Measurements from ENCODE around the gene BABAM2. TPM values are rescaled to one million over a fixed set of nuclear protein-coding genes. Genes with fewer than 3 reads are reported as not detected.

BABAM2 gene
- total and polyA plus RNA-seq, 9 of the 15 experiments (the other 6 are each of a cell fraction or from before 2014, with no cell fraction given): 10.9 to 37.4 (median 25.6) TPM

DNA sequence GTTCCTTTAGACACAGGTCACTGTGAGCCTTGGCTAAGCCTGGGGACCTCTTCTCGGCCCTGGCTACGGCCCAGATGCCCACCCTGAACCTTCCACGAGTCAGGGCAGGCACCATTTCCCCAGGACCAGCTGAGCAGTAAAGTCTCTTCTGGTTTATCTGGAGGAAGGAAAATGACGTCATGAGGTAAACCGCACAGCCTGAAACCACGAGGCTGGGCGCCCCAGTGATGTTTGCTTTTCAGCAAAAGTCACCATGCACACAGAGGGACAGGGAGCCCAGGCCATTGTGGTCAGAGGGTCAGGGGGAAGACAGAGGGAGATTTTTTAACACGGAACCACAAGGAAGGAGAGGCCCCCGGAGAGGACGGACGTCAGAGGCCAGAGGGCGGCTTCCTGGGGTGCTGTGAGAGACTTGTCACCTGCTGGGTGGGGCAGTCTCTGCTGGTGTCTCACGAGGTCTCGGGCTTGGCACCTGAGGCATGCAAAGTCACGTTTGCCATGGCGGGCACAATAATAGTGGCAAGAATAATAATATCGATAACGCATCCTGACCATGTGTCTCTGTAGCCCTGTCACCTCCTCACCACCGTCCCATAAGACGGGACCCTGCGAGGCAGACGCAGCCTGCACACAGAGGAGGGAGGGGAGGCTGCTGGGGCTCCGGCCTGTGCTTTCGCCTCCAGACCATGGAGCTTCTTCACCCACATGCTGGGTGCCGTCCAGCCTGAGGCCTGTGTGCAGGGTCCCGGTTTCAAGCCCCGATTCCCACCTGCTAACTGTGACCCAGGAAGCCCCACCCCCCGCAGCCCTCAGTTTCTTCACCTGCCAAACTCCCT, 468.9 kb downstream of the BABAM2 start (continued):
- TF ChIP-seq NBN (IDR thresholded peaks at IDR 0.05; ENCODE audit: low read depth): peak; percentile 90
- TF ChIP-seq PHF8 (IDR thresholded peaks at IDR 0.05; ENCODE audit: borderline replicate concordance, low read length): peak; percentile 21; the same call in 1 of the 2 replicates
- no peak for TF ChIP-seq CHAMP1 (IDR thresholded peaks at IDR 0.05)
- no peak for TF ChIP-seq HMG20B (CRISPR knock-in tag; IDR thresholded peaks at IDR 0.05)
- TF ChIP-seq CCNT2 (IDR thresholded peaks at IDR 0.05; ENCODE audit: borderline replicate concordance, extremely low read depth, insufficient read length, low read depth, low read length): peak; percentile 55
- peak; percentile 77 for TF ChIP-seq TARDBP (IDR thresholded peaks at IDR 0.05)
- peak; percentile 44; the same call in 1 of the 2 replicates for TF ChIP-seq RUNX1 (IDR thresholded peaks at IDR 0.05; ENCODE audit: low read depth)
- no peak for TF ChIP-seq SIX5 (IDR thresholded peaks at IDR 0.05; ENCODE audit: borderline replicate concordance in 1 of 2, insufficient read depth in 1 of 2, low read depth in 1 of 2, low read length in 2 of 2)
- TF ChIP-seq ZFP36 (IDR thresholded peaks at IDR 0.05; ENCODE audit: low read depth, low read length, partially characterized antibody): peak; percentile 27
- TF ChIP-seq, protein P1, sequence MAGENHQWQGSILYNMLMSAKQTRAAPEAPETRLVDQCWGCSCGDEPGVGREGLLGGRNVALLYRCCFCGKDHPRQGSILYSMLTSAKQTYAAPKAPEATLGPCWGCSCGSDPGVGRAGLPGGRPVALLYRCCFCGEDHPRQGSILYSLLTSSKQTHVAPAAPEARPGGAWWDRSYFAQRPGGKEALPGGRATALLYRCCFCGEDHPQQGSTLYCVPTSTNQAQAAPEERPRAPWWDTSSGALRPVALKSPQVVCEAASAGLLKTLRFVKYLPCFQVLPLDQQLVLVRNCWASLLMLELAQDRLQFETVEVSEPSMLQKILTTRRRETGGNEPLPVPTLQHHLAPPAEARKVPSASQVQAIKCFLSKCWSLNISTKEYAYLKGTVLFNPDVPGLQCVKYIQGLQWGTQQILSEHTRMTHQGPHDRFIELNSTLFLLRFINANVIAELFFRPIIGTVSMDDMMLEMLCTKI (IDR thresholded peaks at IDR 0.05; ENCODE audit: partially characterized antibody): no peak
- TF ChIP-seq, protein P2, sequence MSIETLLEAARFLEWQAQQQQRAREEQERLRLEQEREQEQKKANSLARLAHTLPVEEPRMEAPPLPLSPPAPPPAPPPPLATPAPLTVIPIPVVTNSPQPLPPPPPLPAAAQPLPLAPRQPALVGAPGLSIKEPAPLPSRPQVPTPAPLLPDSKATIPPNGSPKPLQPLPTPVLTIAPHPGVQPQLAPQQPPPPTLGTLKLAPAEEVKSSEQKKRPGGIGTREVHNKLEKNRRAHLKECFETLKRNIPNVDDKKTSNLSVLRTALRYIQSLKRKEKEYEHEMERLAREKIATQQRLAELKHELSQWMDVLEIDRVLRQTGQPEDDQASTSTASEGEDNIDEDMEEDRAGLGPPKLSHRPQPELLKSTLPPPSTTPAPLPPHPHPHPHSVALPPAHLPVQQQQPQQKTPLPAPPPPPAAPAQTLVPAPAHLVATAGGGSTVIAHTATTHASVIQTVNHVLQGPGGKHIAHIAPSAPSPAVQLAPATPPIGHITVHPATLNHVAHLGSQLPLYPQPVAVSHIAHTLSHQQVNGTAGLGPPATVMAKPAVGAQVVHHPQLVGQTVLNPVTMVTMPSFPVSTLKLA (conservative IDR thresholded peaks at IDR 0.05): peak; percentile 77 to 89
- peak; percentile 49 for TF ChIP-seq TAL1 (IDR thresholded peaks at IDR 0.05)
- TF ChIP-seq SAFB (IDR thresholded peaks at IDR 0.05; ENCODE audit: borderline replicate concordance, low read depth, low read length): no peak
- TF ChIP-seq FOXK2 (conservative IDR thresholded peaks at IDR 0.05 in 1 of 2, IDR thresholded peaks at IDR 0.05 in 1 of 2; ENCODE audit: low read depth in 2 of 2): peak; percentile 55 to 56; a peak in 2 of 4 replicates
- TF ChIP-seq, protein P3, sequence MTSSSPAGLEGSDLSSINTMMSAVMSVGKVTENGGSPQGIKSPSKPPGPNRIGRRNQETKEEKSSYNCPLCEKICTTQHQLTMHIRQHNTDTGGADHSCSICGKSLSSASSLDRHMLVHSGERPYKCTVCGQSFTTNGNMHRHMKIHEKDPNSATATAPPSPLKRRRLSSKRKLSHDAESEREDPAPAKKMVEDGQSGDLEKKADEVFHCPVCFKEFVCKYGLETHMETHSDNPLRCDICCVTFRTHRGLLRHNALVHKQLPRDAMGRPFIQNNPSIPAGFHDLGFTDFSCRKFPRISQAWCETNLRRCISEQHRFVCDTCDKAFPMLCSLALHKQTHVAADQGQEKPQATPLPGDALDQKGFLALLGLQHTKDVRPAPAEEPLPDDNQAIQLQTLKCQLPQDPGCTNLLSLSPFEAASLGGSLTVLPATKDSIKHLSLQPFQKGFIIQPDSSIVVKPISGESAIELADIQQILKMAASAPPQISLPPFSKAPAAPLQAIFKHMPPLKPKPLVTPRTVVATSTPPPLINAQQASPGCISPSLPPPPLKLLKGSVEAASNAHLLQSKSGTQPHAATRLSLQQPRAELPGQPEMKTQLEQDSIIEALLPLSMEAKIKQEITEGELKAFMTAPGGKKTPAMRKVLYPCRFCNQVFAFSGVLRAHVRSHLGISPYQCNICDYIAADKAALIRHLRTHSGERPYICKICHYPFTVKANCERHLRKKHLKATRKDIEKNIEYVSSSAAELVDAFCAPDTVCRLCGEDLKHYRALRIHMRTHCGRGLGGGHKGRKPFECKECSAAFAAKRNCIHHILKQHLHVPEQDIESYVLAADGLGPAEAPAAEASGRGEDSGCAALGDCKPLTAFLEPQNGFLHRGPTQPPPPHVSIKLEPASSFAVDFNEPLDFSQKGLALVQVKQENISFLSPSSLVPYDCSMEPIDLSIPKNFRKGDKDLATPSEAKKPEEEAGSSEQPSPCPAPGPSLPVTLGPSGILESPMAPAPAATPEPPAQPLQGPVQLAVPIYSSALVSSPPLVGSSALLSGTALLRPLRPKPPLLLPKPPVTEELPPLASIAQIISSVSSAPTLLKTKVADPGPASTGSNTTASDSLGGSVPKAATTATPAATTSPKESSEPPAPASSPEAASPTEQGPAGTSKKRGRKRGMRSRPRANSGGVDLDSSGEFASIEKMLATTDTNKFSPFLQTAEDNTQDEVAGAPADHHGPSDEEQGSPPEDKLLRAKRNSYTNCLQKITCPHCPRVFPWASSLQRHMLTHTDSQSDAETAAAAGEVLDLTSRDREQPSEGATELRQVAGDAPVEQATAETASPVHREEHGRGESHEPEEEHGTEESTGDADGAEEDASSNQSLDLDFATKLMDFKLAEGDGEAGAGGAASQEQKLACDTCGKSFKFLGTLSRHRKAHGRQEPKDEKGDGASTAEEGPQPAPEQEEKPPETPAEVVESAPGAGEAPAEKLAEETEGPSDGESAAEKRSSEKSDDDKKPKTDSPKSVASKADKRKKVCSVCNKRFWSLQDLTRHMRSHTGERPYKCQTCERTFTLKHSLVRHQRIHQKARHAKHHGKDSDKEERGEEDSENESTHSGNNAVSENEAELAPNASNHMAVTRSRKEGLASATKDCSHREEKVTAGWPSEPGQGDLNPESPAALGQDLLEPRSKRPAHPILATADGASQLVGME (CRISPR knock-in tag; IDR thresholded peaks at IDR 0.05): peak; percentile 87
